Mesodermal cell (in vitro differentiated cells): ENCODE data around the gene WNT11.

Experiments
- H3K27ac ChIP-seq: 2 replicates; pipeline ENCODE4 v1.7.0; 2013; ENCODE audit warnings: mild to moderate bottlenecking, low read depth, low read length, moderate library complexity; ENCODE audit not compliant: severe bottlenecking
- H3K36me3 ChIP-seq: 2 replicates; pipeline ENCODE4 v1.7.1; 2013; ENCODE audit warnings: mild to moderate bottlenecking, low read length, moderate library complexity; ENCODE audit not compliant: control insufficient read depth, insufficient read depth
- H3K4me1 ChIP-seq: one replicate; pipeline ENCODE4 v1.7.1; 2013; ENCODE audit warnings: mild to moderate bottlenecking, low read length; ENCODE audit not compliant: insufficient read depth, control insufficient read depth, poor library complexity, severe bottlenecking
- H3K4me3 ChIP-seq: 2 replicates; pipeline ENCODE4 v1.7.0; 2013; ENCODE audit warnings: low read length, control low read depth, mild to moderate bottlenecking; ENCODE audit not compliant: insufficient read depth, poor library complexity, severe bottlenecking; ENCODE audit errors: extremely low read depth
- H3K9me3 ChIP-seq: 2 replicates; pipeline ENCODE4 v1.7.1; 2013; ENCODE audit warnings: mild to moderate bottlenecking, low read length, moderate library complexity; ENCODE audit not compliant: control insufficient read depth
- WGBS, 2 experiments: methylation state at CpG; one replicate each; pipeline ENCODE4 v1.1.5; 2013; ENCODE audit warnings: missing lambda C conversion rate in 2 of 2; ENCODE audit not compliant: insufficient coverage in 2 of 2; 5-methylcytosine and 5-hydroxymethylcytosine counted together

The WNT11 gene

GRCh38 chr11:76208438-76209374, 2.4 kb upstream of the WNT11 start:
- 1% methylated on average over 59 to 67 of the region's 79 CpGs for WGBS, 2 experiments
- no peak overlapping the region for H3K27ac ChIP-seq
- H3K9me3 ChIP-seq = no peaks in the 10 kb centered on the region
- peaks cover 15% of the 10 kb centered on the region for H3K4me1 ChIP-seq
- peak overlapping the region; percentile 58 for H3K4me3 ChIP-seq
- no peaks in the 10 kb centered on the region for H3K36me3 ChIP-seq

DNA sequence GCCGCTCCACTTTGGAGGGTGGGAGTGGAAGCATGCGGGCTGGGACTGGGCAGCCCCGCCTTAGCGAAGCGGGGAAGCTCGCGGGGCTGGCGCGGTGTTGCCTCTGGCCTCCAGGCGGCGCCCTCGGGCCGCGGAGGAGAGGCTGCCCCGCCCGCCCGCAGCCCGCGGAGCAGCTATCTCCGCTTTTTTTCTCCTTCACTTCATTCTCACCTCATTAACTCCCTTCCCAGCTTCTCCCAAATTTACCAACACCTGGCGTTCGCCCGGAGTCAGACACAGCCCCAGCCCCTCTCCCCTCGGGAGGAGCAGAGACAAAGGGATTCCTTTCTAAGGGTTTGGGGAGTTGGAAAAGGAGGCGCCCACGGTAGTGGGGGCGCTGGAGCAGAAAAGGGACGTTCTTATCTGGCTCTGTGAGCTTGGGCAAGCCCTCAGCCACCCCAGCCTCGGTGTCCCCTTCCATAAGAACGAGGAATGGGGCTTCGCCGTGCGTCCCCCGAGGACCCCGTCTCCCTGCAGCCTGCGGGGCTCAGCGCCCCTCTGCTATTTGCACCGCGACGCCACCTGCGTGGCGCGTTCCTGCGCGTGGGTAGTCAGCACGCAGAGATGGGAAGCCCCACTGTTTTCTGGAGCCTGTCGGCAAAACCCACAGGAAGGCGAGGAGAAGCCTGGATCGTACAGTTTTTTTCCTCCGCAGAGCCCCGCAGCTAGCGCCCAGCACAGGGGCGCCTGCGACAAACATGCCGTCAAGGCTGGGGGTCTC, 1.5 kb upstream of the WNT11 start:
- WGBS, 2 experiments = 1% methylated on average over 38 to 44 of the region's 55 CpGs
- Histone ChIP-seq H3K4me3 (peak overlapping the region; percentile 58), H3K9me3 (no peaks in the 10 kb centered on the region), H3K36me3 (no peaks in the 10 kb centered on the region), H3K27ac (no peak overlapping the region), H3K4me1 (peaks cover 15% of the 10 kb centered on the region)

DNA sequence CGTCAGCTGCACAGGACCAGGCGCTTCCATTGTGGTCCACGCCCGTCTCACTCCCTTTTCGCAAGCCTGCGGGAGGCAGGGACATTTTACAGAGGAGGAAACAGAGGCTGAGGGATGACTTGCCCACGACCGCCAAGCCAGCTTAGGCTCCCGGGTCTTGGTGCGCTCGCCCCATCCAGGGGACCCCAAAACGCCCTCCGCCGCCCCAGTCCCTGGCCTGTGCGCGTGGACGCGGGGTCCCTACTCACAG, 300 bp downstream of the WNT11 start:
- Histone ChIP-seq H3K4me3 (peak overlapping the region; percentile 43), H3K36me3 (no peaks in the 10 kb centered on the region), H3K27ac (no peak overlapping the region), H3K4me1 (peaks cover 14% of the 10 kb centered on the region), H3K9me3 (no peaks in the 10 kb centered on the region)
- WGBS, 2 experiments = 0 to 4% methylated on average over 3 to 18 of the region's 18 CpGs

DNA sequence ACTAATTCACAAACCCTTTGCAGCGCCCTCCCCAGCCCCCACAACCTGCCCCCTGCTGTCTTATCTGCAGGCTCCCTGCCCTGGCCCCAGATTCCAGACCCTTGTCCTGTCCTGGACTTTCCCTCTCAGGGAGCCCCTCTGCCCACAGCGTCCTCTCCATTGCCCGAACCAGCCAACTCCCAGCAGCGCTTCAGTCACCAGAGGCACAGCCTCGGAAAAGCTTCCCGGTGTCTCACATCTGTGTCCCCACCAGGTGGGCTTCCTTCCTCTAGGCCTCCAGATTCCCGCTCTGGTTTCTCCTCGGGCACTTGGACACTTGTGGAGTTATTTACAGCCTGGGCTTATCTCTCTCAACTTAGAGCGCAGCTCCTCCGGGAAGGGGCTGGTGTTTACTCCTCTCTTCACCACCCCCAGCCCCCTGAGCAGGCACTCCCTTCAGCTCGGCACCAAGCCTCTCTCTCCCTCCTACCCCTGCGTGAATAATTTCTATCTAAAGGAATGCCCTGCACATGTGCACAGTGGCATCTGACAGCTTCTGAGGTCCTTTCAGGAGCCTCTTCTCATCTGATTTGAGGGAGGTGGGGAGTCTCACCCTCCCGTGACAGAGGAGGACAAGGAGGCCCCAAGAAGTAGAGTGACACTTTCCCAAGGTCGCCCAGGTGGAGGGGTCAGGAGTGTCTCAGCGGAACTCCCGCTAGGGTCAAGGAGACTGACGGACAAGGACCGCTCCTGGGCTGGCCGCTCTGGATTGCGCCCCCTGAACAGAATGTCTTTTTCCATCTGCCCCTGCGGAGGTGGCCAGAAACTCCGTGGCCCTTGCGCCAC, 838 bp downstream of the WNT11 start:
- no peaks in the 10 kb centered on the region for H3K36me3 ChIP-seq
- peaks cover 12% of the 10 kb centered on the region for H3K4me1 ChIP-seq
- peak overlapping the region; percentile 43 for H3K4me3 ChIP-seq
- no peak overlapping the region for H3K27ac ChIP-seq
- no peaks in the 10 kb centered on the region for H3K9me3 ChIP-seq
- 11 to 12% methylated on average over 21 to 22 of the region's 23 CpGs for WGBS, 2 experiments

- no peaks in the 10 kb centered on the region for H3K9me3 ChIP-seq
- H3K4me1 ChIP-seq = peaks cover 12% of the 10 kb centered on the region
- H3K36me3 ChIP-seq = no peaks in the 10 kb centered on the region
- no peak overlapping the region for H3K27ac ChIP-seq
- H3K4me3 ChIP-seq = no peak overlapping the region
- 87 to 100% methylated on average over 1 to 3 of the region's 5 CpGs for WGBS, 2 experiments
These were observed 2.4 kb downstream of the WNT11 start for GRCh38 chr11:76203937-76204336.

DNA sequence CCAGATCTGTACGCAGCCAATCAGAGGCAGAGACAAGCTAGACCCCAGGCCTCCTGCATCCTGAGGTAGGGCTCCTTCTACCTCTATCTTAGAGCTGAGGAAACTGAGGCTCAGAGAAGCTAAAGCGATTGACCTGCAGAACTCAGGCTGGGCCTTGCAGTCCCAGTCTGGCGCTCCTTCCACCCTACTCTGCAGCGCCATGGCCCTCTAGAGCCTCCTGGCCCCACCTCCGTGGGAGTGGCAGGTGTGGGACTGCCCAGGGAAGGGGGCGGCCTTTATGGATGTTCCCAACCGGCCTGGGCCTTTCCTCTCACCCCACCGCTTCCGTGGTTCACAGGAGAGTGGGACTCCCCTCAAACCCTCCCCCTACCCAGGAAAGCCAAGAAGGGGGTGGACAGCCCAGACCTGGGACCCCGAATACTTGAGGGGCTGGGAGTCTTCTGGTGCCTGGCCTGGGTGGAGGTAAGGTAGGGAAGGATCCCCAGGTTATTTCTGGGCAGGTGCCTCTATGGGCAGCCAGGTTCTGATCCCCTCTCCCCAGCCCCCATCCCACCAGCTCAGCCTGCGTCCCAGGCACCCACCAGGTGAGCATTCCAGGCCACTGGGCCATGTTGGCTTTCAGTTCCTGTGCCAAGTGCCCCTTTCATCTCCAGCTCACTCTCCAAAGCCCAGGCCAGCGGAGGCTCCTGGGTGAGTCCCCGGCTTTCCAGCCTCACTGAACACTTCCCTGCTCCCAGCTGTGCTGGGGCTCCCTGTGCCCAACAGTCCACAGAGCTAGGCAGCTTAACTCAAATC, 3.0 kb downstream of the WNT11 start:
- 82 to 89% methylated on average over 5 to 7 of the region's 13 CpGs for WGBS, 2 experiments
- no peak overlapping the region for H3K4me3 ChIP-seq
- H3K9me3 ChIP-seq = no peaks in the 10 kb centered on the region
- H3K27ac ChIP-seq = no peak overlapping the region
- H3K36me3 ChIP-seq = no peaks in the 10 kb centered on the region
- H3K4me1 ChIP-seq = peaks cover 12% of the 10 kb centered on the region

DNA sequence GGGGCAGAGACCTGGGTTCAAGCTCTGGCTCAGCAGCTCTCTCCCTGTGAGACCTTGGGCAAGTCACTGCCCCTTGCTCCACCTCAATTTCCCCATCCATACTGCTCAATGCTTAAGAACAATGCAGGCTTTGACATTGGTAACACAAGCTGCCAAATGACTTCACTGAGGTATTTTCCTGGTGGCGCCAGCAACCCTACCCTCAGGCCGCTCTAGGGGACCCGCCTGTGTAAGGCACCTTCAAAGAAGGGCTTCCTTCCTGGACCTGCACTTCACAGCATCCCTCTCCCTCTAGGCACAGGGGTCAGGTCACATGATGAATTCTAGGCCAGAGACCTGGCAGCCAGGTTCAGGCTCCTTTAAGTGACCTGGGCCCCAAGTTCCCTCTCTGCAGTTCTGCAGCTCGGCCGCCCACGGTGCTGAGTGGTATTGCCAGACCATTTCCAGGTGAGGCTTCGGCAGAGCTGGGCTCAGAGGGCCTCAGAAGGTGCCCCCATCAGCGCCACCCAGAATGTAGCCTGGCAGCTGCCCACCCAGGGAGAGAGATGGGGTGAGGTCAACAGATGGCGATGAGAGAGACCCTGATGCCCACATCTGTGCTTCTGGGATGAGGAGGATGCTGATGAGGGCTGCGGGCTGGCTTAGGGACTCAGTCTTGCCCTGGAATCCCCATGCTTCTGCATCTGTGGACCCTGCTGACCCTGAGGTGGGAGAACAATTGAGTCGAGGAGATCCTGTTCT, 4.5 kb downstream of the WNT11 start:
- WGBS, 2 experiments = 90 to 93% methylated on average over 9 to 10 of the region's 11 CpGs
- Histone ChIP-seq H3K9me3 (no peaks in the 10 kb centered on the region), H3K27ac (no peak overlapping the region), H3K36me3 (no peaks in the 10 kb centered on the region), H3K4me3 (no peak overlapping the region), H3K4me1 (peaks cover 5% of the 10 kb centered on the region)

DNA sequence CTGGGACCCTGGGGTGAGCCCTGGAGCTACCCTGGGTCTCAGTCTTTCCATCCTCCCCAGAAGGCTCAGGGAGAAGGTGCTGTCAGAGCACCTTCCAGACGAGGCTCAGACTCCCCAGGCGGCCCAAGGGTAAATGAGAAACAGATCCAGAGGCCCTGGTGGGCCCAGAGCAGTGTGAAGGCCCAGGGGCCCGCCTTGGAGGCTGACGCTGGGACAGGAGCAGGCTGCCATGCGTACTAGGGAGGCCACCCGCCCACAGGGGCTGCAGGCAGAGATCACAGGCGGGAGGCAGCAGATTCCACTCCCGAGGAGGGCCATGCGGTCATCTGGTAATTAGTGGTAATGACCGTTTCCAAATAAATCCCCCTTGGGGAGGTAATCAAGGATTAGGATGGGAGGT, 5.2 kb downstream of the WNT11 start:
- no peak overlapping the region for H3K27ac ChIP-seq
- no peaks in the 10 kb centered on the region for H3K36me3 ChIP-seq
- no peak overlapping the region for H3K4me3 ChIP-seq
- no peaks in the 10 kb centered on the region for H3K9me3 ChIP-seq
- peaks cover 5% of the 10 kb centered on the region for H3K4me1 ChIP-seq
- 82 to 88% methylated on average over 6 to 7 of the region's 10 CpGs for WGBS, 2 experiments

DNA sequence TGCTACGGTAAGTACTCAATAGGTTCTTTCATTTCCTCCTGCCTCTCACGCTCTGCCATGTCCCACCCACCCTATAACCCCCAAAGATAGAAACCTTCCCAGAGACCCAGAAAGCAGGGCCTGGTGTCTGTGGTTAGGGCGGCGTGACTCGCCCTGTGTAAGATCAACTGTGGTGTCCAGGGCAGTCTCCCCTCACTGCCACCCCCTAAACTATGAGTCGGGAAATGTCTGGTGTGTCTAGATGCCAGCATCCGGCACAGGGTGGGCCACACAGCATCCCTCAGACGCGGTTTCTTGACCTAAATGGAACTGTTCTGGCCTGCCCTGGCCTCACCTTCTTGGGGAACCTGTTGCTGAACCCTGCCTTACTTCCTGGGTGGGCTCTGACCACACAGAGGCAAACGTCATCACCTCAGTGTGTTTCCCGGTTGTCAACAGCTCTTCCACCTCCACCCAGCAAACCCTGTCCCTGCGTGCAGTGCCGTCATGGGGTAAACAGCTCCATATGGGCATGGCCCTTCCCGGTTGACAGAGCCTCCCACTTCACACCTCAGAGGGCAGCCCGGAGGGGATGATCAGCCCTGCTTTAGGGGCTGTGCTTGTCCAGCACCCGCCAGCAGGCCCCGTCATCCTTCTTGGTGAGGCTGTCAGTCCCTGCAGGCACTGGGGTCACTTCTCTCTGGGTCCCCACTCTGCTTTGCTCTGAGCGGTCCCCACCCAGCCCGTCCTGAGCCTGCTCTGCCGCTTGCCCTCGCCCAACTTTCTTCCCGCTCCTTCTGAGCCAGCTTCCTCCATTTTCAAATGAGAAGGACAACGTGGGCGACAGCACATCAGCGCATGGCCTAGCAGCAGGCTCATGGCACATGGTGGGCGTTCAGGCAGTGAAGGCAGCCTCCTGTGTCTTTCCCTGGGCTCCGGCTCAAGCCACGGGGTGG, 6.0 kb downstream of the WNT11 start:
- Histone ChIP-seq H3K27ac (no peak overlapping the region), H3K36me3 (no peaks in the 10 kb centered on the region), H3K4me3 (no peak overlapping the region), H3K9me3 (no peaks in the 10 kb centered on the region), H3K4me1 (no peaks in the 10 kb centered on the region)
- 95% methylated on average over 23 to 24 of the region's 28 CpGs for WGBS, 2 experiments
